GM19463 (cell line): Measurements from ENCODE around the gene KCNK17.

ENCODE experiments used
- ATAC-seq: cut with Tn5 transposase; IDR thresholded peaks from one replicate; pipeline ENCODE4 v1.9.1; 2021; ENCODE audit warnings: mild to moderate bottlenecking, moderate library complexity; ENCODE audit not compliant: unreplicated experiment

KCNK17 gene

GRCh38 chr6:39338397-39338796, 24.2 kb upstream of the KCNK17 start:
- ATAC-seq: no peak

GRCh38 chr6:39335780-39336545, 21.7 kb upstream of the KCNK17 start:
- ATAC-seq: peak; percentile 57

- no peak for ATAC-seq
Observed at GRCh38 chr6:39333644-39334438, 19.6 kb upstream of the KCNK17 start.

GRCh38 chr6:39330476-39330875, 16.3 kb upstream of the KCNK17 start:
- ATAC-seq: no peak

- ATAC-seq: peak; percentile 78
Observed at GRCh38 chr6:39330057-39330456, 15.8 kb upstream of the KCNK17 start.

GRCh38 chr6:39328066-39328465, 13.8 kb upstream of the KCNK17 start:
- no peak for ATAC-seq

GRCh38 chr6:39327507-39327906, 13.3 kb upstream of the KCNK17 start:
- ATAC-seq: no peak

- no peak for ATAC-seq
Observed at GRCh38 chr6:39322306-39322850, 8.2 kb upstream of the KCNK17 start, which contains the start of gene KCNK16. KCNK16 (minus strand) TSS chr6:39322702; CDS start chr6:39322540, 162 bp downstream.

- no peak for ATAC-seq
Observed at GRCh38 chr6:39321761-39322160, 7.5 kb upstream of the KCNK17 start.

- ATAC-seq: no peak
Observed at GRCh38 chr6:39320363-39320984, 6.3 kb upstream of the KCNK17 start.

- ATAC-seq: no peak
Observed at GRCh38 chr6:39319621-39320362, 5.6 kb upstream of the KCNK17 start.

GRCh38 chr6:39317256-39317655, 3.0 kb upstream of the KCNK17 start:
- no peak for ATAC-seq

- no peak for ATAC-seq
Observed at GRCh38 chr6:39313526-39314272, 520 bp downstream of the KCNK17 start.

GRCh38 chr6:39312912-39313525, 1.2 kb downstream of the KCNK17 start:
- ATAC-seq: no peak

- no peak for ATAC-seq
Observed at GRCh38 chr6:39310542-39310941, 3.7 kb downstream of the KCNK17 start.

GRCh38 chr6:39309942-39310531, 4.2 kb downstream of the KCNK17 start:
- no peak for ATAC-seq

GRCh38 chr6:39307462-39307861, 6.8 kb downstream of the KCNK17 start:
- no peak for ATAC-seq

- no peak for ATAC-seq
Observed at GRCh38 chr6:39304951-39305350, 9.3 kb downstream of the KCNK17 start.
